H54 (cell line): ENCODE results near the gene ZNF521.

Experiments used
- DNase-seq: peaks from one replicate; pipeline ENCODE4 v3.0.0; 2011; ENCODE audit warnings: low spot score, mixed read lengths; ENCODE audit not compliant: insufficient read length
- FAIRE-seq: peaks from 3 replicates; lab custom pipeline; 2011; peaks lifted over from hg19 to GRCh38; lab: Jason Lieb, UNC
- POLR2A ChIP-seq: IDR thresholded peaks from 2 replicates; pipeline ENCODE4 v1.6.1; 2011; ENCODE audit warnings: low read depth, mild to moderate bottlenecking, low read length

Gene ZNF521

GRCh38 chr18:25349131-25349925 lies 2.6 kb downstream of the ZNF521 start:
- TF ChIP-seq POLR2A, result no peak
- no peak for DNase-seq
- no peak for FAIRE-seq

GRCh38 chr18:25348386-25349130 lies 3.4 kb downstream of the ZNF521 start:
- TF ChIP-seq POLR2A, result no peak
- FAIRE-seq, result no peak
- DNase-seq, result no peak

GRCh38 chr18:25346561-25346960 lies 5.4 kb downstream of the ZNF521 start:
- no peak for DNase-seq
- no peak for FAIRE-seq
- TF ChIP-seq POLR2A, result no peak

- DNase-seq (no peak), FAIRE-seq (no peak)
- no peak for TF ChIP-seq POLR2A
Measured at GRCh38 chr18:25345081-25345866, 6.7 kb downstream of the ZNF521 start.

- no peak for TF ChIP-seq POLR2A
- no peak for FAIRE-seq
Measured at GRCh38 chr18:25341831-25342230, 10.1 kb downstream of the ZNF521 start.

GRCh38 chr18:25340762-25341161 lies 11.2 kb downstream of the ZNF521 start:
- DNase-seq, result no peak
- no peak for FAIRE-seq
- TF ChIP-seq POLR2A, result no peak

More at GRCh38 chr18:25341831-25342230, 10.1 kb downstream of the ZNF521 start:
- DNase-seq, result no peak

GRCh38 chr18:25335676-25336075 lies 16.3 kb downstream of the ZNF521 start:
- FAIRE-seq, result no peak
- TF ChIP-seq POLR2A, result no peak
- DNase-seq, result no peak

GRCh38 chr18:25335062-25335461 lies 16.9 kb downstream of the ZNF521 start:
- no peak for TF ChIP-seq POLR2A
- FAIRE-seq, result no peak
- no peak for DNase-seq

GRCh38 chr18:25334588-25334987 lies 17.4 kb downstream of the ZNF521 start:
- no peak for TF ChIP-seq POLR2A
- no peak for DNase-seq
- FAIRE-seq, result no peak

GRCh38 chr18:25332002-25332401 lies 20.0 kb downstream of the ZNF521 start:
- no peak for FAIRE-seq

GRCh38 chr18:25329783-25330182 lies 22.2 kb downstream of the ZNF521 start:
- no peak for DNase-seq
- TF ChIP-seq POLR2A, result no peak
- FAIRE-seq, result no peak

More at GRCh38 chr18:25332002-25332401, 20.0 kb downstream of the ZNF521 start:
- no peak for TF ChIP-seq POLR2A
- no peak for DNase-seq

- FAIRE-seq, result no peak
- DNase-seq, result no peak
- no peak for TF ChIP-seq POLR2A
Measured at GRCh38 chr18:25327584-25327983, 24.4 kb downstream of the ZNF521 start.

GRCh38 chr18:25326361-25326952 lies 25.5 kb downstream of the ZNF521 start:
- DNase-seq (no peak), FAIRE-seq (no peak)
- TF ChIP-seq POLR2A, result no peak

GRCh38 chr18:25322806-25323205 lies 29.2 kb downstream of the ZNF521 start:
- FAIRE-seq (no peak), DNase-seq (no peak)
- no peak for TF ChIP-seq POLR2A
